ENCODE measurements around the gene CXorf51A.
"Not testable (repeated sequence)": the region's sequence is repeated elsewhere in the genome, so short reads cannot be mapped to it uniquely, and the experiment has no call there.

CXorf51A gene

DNA sequence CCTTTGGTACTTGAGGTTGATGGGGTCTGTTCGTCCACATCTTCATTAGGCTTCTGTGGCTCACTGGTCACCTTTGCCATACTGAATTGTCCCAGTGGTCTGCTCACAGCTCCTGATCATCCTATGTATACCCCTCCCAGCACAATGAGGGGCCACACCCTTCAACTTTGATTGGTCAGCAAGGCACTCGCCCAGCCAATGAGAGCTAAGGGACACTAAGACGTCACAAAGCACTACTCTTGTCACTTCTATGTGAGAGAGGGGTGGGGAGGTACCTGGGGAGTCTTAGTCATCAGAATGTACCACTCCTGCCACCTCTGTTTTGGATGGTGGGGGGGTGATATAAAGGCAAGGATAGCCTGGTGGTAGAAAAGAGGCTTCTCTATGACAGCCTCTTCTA is at the start of gene CXorf51A:
Gene CXorf51A (minus strand): TSS at position 101 of the 400 bp plus-strand sequence. CDS start 21 bp downstream, at position 80.
- H3K27me3 ChIP-seq (ENCODE audit: insufficient read depth, low read depth, severe bottlenecking); H3K27ac ChIP-seq; H3K36me3 ChIP-seq; DNase-seq; H3K9me3 ChIP-seq (ENCODE audit: severe bottlenecking); H3K4me3 ChIP-seq (ENCODE audit: low read depth, low read length): not testable (repeated sequence)

DNA sequence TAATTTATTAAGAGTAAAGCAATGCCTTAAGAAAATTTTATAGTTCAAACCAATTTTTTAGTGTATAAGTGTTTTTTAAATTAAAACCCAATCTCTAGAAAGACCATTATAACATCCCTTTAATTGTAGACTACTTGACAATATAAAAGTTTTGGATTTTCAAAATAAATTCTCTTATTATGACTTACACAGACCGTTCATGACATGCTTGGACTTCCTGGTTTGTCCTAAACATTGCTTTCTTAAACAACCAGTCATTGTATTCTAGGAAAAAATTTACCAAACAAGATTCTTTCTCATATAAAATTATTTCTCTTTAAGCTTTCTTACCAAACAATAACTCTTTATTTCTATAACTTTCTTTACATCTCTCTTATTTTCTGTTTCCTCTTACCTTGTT is 49.0 kb upstream of the CXorf51A start:
- no peak overlapping the region for H3K4me3 ChIP-seq (ENCODE audit: low read depth, low read length)
- no peaks in the 10 kb centered on the region for H3K9me3 ChIP-seq (ENCODE audit: severe bottlenecking)
- no peaks in the 10 kb centered on the region for H3K36me3 ChIP-seq
- TF ChIP-seq, protein P1, sequence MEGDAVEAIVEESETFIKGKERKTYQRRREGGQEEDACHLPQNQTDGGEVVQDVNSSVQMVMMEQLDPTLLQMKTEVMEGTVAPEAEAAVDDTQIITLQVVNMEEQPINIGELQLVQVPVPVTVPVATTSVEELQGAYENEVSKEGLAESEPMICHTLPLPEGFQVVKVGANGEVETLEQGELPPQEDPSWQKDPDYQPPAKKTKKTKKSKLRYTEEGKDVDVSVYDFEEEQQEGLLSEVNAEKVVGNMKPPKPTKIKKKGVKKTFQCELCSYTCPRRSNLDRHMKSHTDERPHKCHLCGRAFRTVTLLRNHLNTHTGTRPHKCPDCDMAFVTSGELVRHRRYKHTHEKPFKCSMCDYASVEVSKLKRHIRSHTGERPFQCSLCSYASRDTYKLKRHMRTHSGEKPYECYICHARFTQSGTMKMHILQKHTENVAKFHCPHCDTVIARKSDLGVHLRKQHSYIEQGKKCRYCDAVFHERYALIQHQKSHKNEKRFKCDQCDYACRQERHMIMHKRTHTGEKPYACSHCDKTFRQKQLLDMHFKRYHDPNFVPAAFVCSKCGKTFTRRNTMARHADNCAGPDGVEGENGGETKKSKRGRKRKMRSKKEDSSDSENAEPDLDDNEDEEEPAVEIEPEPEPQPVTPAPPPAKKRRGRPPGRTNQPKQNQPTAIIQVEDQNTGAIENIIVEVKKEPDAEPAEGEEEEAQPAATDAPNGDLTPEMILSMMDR (IDR thresholded peaks at IDR 0.05; ENCODE audit: low read depth, low read length), result no peak
- H3K27ac ChIP-seq, result no peak overlapping the region
- H3K27me3 ChIP-seq (ENCODE audit: insufficient read depth, low read depth, severe bottlenecking), result peaks cover 12% of the 10 kb centered on the region
- no peak for DNase-seq

- H3K27ac ChIP-seq, result no peak overlapping the region
- DNase-seq, result no peak
- H3K36me3 ChIP-seq, result no peaks in the 10 kb centered on the region
- TF ChIP-seq, protein P1 (IDR thresholded peaks at IDR 0.05; ENCODE audit: low read depth, low read length), result no peak
- no peak overlapping the region for H3K4me3 ChIP-seq (ENCODE audit: low read depth, low read length)
- H3K9me3 ChIP-seq (ENCODE audit: severe bottlenecking), result no peaks in the 10 kb centered on the region
- peaks cover 6% of the 10 kb centered on the region for H3K27me3 ChIP-seq (ENCODE audit: insufficient read depth, low read depth, severe bottlenecking)
Observed at GRCh38 chrX:146854281-146854680, 39.7 kb upstream of the CXorf51A start.

GRCh38 chrX:146831994-146832393 is 17.4 kb upstream of the CXorf51A start:
- DNase-seq, result peak; percentile 5
- Histone ChIP-seq H3K27ac (no peak overlapping the region), H3K4me3 (ENCODE audit: low read depth, low read length) (no peak overlapping the region), H3K36me3 (no peaks in the 10 kb centered on the region), H3K27me3 (ENCODE audit: insufficient read depth, low read depth, severe bottlenecking) (peaks cover 12% of the 10 kb centered on the region), H3K9me3 (ENCODE audit: severe bottlenecking) (no peaks in the 10 kb centered on the region)
- TF ChIP-seq, protein P1 (IDR thresholded peaks at IDR 0.05; ENCODE audit: low read depth, low read length), result no peak

GRCh38 chrX:146809471-146809870 is 5.1 kb downstream of the CXorf51A start, which contains the start of gene CXorf51B:
Gene CXorf51B, plus strand, starts transcription at chrX:146809771. Its CDS starts 21 bp downstream, at chrX:146809792.
- not testable (repeated sequence) for H3K36me3 ChIP-seq; DNase-seq; H3K27ac ChIP-seq; H3K27me3 ChIP-seq (ENCODE audit: insufficient read depth, low read depth, severe bottlenecking); H3K4me3 ChIP-seq (ENCODE audit: low read depth, low read length); H3K9me3 ChIP-seq (ENCODE audit: severe bottlenecking)

Data from WERI-Rb-1 (cell line).